GM23338 (cell line): ENCODE measurements around the gene LRIG1. TPM values are rescaled to one million over a fixed set of nuclear protein-coding genes. Genes with fewer than 3 reads are reported as not detected.

Source experiments
- ATAC-seq: fragments of 200-7000 bp; cut with Tn5 transposase; 3 replicates; pipeline ENCODE4 v1.9.1; 2020
- DNase-seq: peaks from one replicate; pipeline ENCODE4 v3.0.0-alpha.2; 2015; ENCODE audit warnings: low spot score
- H2AFZ ChIP-seq: fragments of 200-600 bp; sonication (generic); 2 replicates; pipeline ENCODE4 v1.8.0; 2016; ENCODE audit warnings: antibody characterized with exemption, mild to moderate bottlenecking, moderate library complexity
- H3F3A ChIP-seq: fragments of 200-600 bp; sonication (generic); replicated peaks from 2 replicates; pipeline ENCODE4 v1.8.0; 2017; ENCODE audit warnings: antibody characterized with exemption, mixed run types, low read depth
- H3K27ac ChIP-seq: fragments of 200-600 bp; sonication (generic); 2 replicates; pipeline ENCODE4 v1.6.1; 2016; ENCODE audit warnings: low read depth
- H3K27me3 ChIP-seq: fragments of 200-600 bp; sonication (generic); 2 replicates; pipeline ENCODE4 v1.8.0; 2016; ENCODE audit warnings: mild to moderate bottlenecking, mixed run types, moderate library complexity; ENCODE audit not compliant: insufficient read depth
- H3K36me3 ChIP-seq: fragments of 200-600 bp; sonication (generic); 2 replicates; pipeline ENCODE4 v1.8.0; 2016; ENCODE audit warnings: mild to moderate bottlenecking; ENCODE audit not compliant: insufficient read depth
- H3K4me1 ChIP-seq: fragments of 200-600 bp; sonication (generic); 2 replicates; pipeline ENCODE4 v1.8.0; 2016; ENCODE audit warnings: mild to moderate bottlenecking, moderate library complexity; ENCODE audit not compliant: insufficient read depth
- H3K4me2 ChIP-seq: fragments of 200-600 bp; sonication (generic); 2 replicates; pipeline ENCODE4 v1.7.1; 2017; ENCODE audit warnings: mixed run types
- H3K4me3 ChIP-seq: fragments of 200-600 bp; sonication (generic); 2 replicates; pipeline ENCODE4 v1.6.1; 2016; ENCODE audit warnings: mixed run types
- H3K79me2 ChIP-seq: fragments of 200-600 bp; sonication (generic); replicated peaks from 2 replicates; pipeline ENCODE4 v1.8.0; 2017; ENCODE audit warnings: mild to moderate bottlenecking; ENCODE audit not compliant: insufficient read depth
- H3K9me2 ChIP-seq: fragments of 200-600 bp; sonication (generic); 2 replicates; pipeline ENCODE4 v1.8.0; 2017; ENCODE audit not compliant: insufficient read depth
- H4K20me1 ChIP-seq: fragments of 200-600 bp; sonication (generic); replicated peaks from 2 replicates; pipeline ENCODE4 v1.8.0; 2017; ENCODE audit warnings: mild to moderate bottlenecking; ENCODE audit not compliant: insufficient read depth
- H3K27ac Mint-ChIP-seq: 2 replicates; pipeline ENCODE4 v1.8.0; 2020; ENCODE audit warnings: inconsistent platforms, mild to moderate bottlenecking, moderate library complexity, mixed read lengths
- H3K27me3 Mint-ChIP-seq: 3 replicates; pipeline ENCODE4 v1.8.0; 2022; ENCODE audit warnings: low read depth, mild to moderate bottlenecking, moderate library complexity, mixed read lengths, inconsistent platforms; ENCODE audit not compliant: insufficient read depth, poor library complexity
- H3K36me3 Mint-ChIP-seq: 3 replicates; pipeline ENCODE4 v1.8.0; 2021; ENCODE audit warnings: low read depth, mild to moderate bottlenecking, inconsistent platforms, moderate library complexity, mixed read lengths
- H3K4me1 Mint-ChIP-seq: 3 replicates; pipeline ENCODE4 v1.8.0; 2020; ENCODE audit warnings: mild to moderate bottlenecking, inconsistent platforms, mixed read lengths
- H3K4me3 Mint-ChIP-seq: 3 replicates; pipeline ENCODE4 v1.8.0; 2021; ENCODE audit warnings: moderate library complexity, mild to moderate bottlenecking, inconsistent platforms, mixed read lengths
- H3K9me3 Mint-ChIP-seq: 3 replicates; pipeline ENCODE4 v1.8.0; 2020; ENCODE audit warnings: moderate library complexity, mild to moderate bottlenecking, inconsistent platforms, mixed read lengths
- CREB1 ChIP-seq: fragments of 250-450 bp; sonication (Bioruptor Pico); IDR thresholded peaks from 2 replicates; pipeline ENCODE4 v1.5.0; 2020; ENCODE audit warnings: low read depth, mild to moderate bottlenecking, moderate library complexity
- ETS1 ChIP-seq: IDR thresholded peaks from 2 replicates; pipeline ENCODE4 v1.6.1; 2016; ENCODE audit warnings: antibody characterized with exemption
- EZH2 ChIP-seq: fragments of 200-600 bp; sonication (generic); IDR thresholded peaks from one replicate; pipeline ENCODE4 v1.8.0; 2017; ENCODE audit warnings: antibody characterized with exemption, mild to moderate bottlenecking, low read depth; ENCODE audit not compliant: unreplicated experiment
- EZH2phosphoT487 ChIP-seq: fragments of 200-600 bp; sonication (generic); IDR thresholded peaks from one replicate; pipeline ENCODE4 v1.8.1; 2018; ENCODE audit warnings: antibody characterized with exemption; ENCODE audit not compliant: unreplicated experiment
- JUNB ChIP-seq: IDR thresholded peaks from one replicate; pipeline ENCODE4 v1.6.1; 2016; ENCODE audit warnings: antibody characterized with exemption; ENCODE audit not compliant: unreplicated experiment
- NANOG ChIP-seq: IDR thresholded peaks from 2 replicates; pipeline ENCODE4 v1.6.1; 2016; ENCODE audit warnings: antibody characterized with exemption, borderline replicate concordance
- POLR2AphosphoS5 ChIP-seq: IDR thresholded peaks from 2 replicates; pipeline ENCODE4 v1.6.1; 2016; ENCODE audit warnings: antibody characterized with exemption, low read depth
- ZNF114 ChIP-seq: fragments of 250-450 bp; sonication (Bioruptor Pico); IDR thresholded peaks from 2 replicates; pipeline ENCODE4 v1.5.0; 2020; ENCODE audit warnings: mild to moderate bottlenecking, moderate library complexity
- ZNF331 ChIP-seq: fragments of 250-450 bp; sonication (Bioruptor Pico); IDR thresholded peaks from 2 replicates; pipeline ENCODE4 v1.5.0; 2020; ENCODE audit warnings: low read depth, mild to moderate bottlenecking, moderate library complexity
- ZNF462 ChIP-seq: fragments of 250-450 bp; sonication (Bioruptor Pico); IDR thresholded peaks from 2 replicates; pipeline ENCODE4 v1.5.0; 2020; ENCODE audit warnings: mild to moderate bottlenecking, moderate library complexity
- polyA plus RNA-seq: library from polyadenylated mRNA; unstranded; fragments of >200 nt; fragmentation: Nextera tagmentation; extraction: Ambion mirVana; gene quantifications from 2 replicates; pipeline ENCODE4 v1.2.1, GENCODE V29; 2016
- total RNA-seq: library from RNA; depleted of rRNA; stranded (reverse); fragments of >200 nt; shearing (Covaris generic); gene quantifications from 2 replicates; pipeline ENCODE4 v1.2.3, GENCODE V29; 2014
- TF ChIP-seq, protein P1 (sequence below), 2 experiments: fragments of 200-600 bp in 1 of 2; sonication (generic) in 1 of 2; conservative IDR thresholded peaks; 2 replicates each; pipeline versions ENCODE4 v1.5.1 to v1.6.1; 2016 to 2017; ENCODE audit warnings: antibody characterized with exemption in 2 of 2, low read depth in 2 of 2, mild to moderate bottlenecking in 2 of 2, moderate library complexity in 1 of 2

Gene LRIG1
- total and polyA plus RNA-seq, 2 experiments from 2014 or later, result 40.0 to 134 TPM

- Histone ChIP-seq H3K36me3 (no peaks in the 10 kb centered on the region), H3K79me2 (peaks cover 68% of the 10 kb centered on the region), H3K4me2 (peak overlapping the region; percentile 89), H3F3A (0 out of 2 replicates have a peak, but pooled peaks cover 6% of the 10 kb centered on the region), H3K9me2 (no peaks in the 10 kb centered on the region), H3K4me1 (peaks cover 61% of the 10 kb centered on the region), H4K20me1 (peaks cover 3% of the 10 kb centered on the region; the same call in 1 of the 2 replicates), H3K27me3 (no peaks in the 10 kb centered on the region), H2AFZ (no peak overlapping the region), H3K4me3 (peak overlapping the region; percentile 69), H3K27ac (peak overlapping the region; percentile 90)
- ATAC-seq (no peak), DNase-seq (peak; percentile 75)
- Mint-ChIP-seq H3K4me3 (peak overlapping the region; percentile 95), H3K4me1 (peaks cover 71% of the 10 kb centered on the region), H3K27ac (peak overlapping the region; percentile 94), H3K27me3 (peaks cover 3% of the 10 kb centered on the region), H3K36me3 (peaks cover 9% of the 10 kb centered on the region; the same call in 2 of the 3 replicates), H3K9me3 (0 out of 3 replicates have a peak, but pooled peaks cover 2% of the 10 kb centered on the region)
- TF ChIP-seq NANOG, result peak; percentile 69; the same call in 1 of the 2 replicates
- no peak for TF ChIP-seq EZH2
Observed at GRCh38 chr3:66496746-66497145, 4.1 kb downstream of the LRIG1 start.

GRCh38 chr3:66496301-66496700 is 4.5 kb downstream of the LRIG1 start:
- peak overlapping the region; percentile 85 for H3K27ac ChIP-seq
- Mint-ChIP-seq H3K4me1 (peaks cover 72% of the 10 kb centered on the region), H3K9me3 (0 out of 3 replicates have a peak, but pooled peaks cover 2% of the 10 kb centered on the region), H3K4me3 (peak overlapping the region; percentile 95), H3K36me3 (peaks cover 9% of the 10 kb centered on the region; the same call in 2 of the 3 replicates), H3K27ac (peak overlapping the region; percentile 94), H3K27me3 (peaks cover 3% of the 10 kb centered on the region)
- 0 out of 2 replicates have a peak, but pooled peaks cover 6% of the 10 kb centered on the region for H3F3A ChIP-seq
- no peaks in the 10 kb centered on the region for H3K36me3 ChIP-seq
- H3K4me3 ChIP-seq, result peak overlapping the region; percentile 69
- H4K20me1 ChIP-seq, result peaks cover 3% of the 10 kb centered on the region; the same call in 1 of the 2 replicates
- H3K27me3 ChIP-seq, result no peaks in the 10 kb centered on the region
- H3K4me2 ChIP-seq, result peak overlapping the region; percentile 89
- no peaks in the 10 kb centered on the region for H3K9me2 ChIP-seq
- no peak overlapping the region for H2AFZ ChIP-seq
- DNase-seq (no peak), ATAC-seq (no peak)
- peaks cover 72% of the 10 kb centered on the region for H3K79me2 ChIP-seq
- TF ChIP-seq, protein P1, sequence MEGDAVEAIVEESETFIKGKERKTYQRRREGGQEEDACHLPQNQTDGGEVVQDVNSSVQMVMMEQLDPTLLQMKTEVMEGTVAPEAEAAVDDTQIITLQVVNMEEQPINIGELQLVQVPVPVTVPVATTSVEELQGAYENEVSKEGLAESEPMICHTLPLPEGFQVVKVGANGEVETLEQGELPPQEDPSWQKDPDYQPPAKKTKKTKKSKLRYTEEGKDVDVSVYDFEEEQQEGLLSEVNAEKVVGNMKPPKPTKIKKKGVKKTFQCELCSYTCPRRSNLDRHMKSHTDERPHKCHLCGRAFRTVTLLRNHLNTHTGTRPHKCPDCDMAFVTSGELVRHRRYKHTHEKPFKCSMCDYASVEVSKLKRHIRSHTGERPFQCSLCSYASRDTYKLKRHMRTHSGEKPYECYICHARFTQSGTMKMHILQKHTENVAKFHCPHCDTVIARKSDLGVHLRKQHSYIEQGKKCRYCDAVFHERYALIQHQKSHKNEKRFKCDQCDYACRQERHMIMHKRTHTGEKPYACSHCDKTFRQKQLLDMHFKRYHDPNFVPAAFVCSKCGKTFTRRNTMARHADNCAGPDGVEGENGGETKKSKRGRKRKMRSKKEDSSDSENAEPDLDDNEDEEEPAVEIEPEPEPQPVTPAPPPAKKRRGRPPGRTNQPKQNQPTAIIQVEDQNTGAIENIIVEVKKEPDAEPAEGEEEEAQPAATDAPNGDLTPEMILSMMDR (conservative IDR thresholded peaks at IDR 0.05; ENCODE audit: low read depth in 2 of 2), result no peak
- TF ChIP-seq NANOG (no peak), ZNF462 (CRISPR knock-in tag) (no peak), EZH2phosphoT487 (no peak), JUNB (no peak), ZNF114 (CRISPR knock-in tag) (no peak), ZNF331 (CRISPR knock-in tag) (no peak), CREB1 (CRISPR knock-in tag) (no peak), ETS1 (no peak), EZH2 (no peak), POLR2AphosphoS5 (no peak)
- peaks cover 63% of the 10 kb centered on the region for H3K4me1 ChIP-seq
